GM12878 (cell line): Measurements from ENCODE around the gene MEGF6. TPM values are rescaled to one million over a fixed set of nuclear protein-coding genes. Genes with fewer than 3 reads are reported as not detected.

ENCODE experiments used
- ATAC-seq: fragments of 200-7000 bp; cut with Tn5 transposase; 3 replicates; pipeline ENCODE4 v1.9.1; 2020; ENCODE audit warnings: mild to moderate bottlenecking, moderate library complexity
- BruUV-seq: library from RNA; stranded (reverse); fragments of 400-500 nt; replicated peaks from 2 replicates; lab custom pipeline; 2021; lab: Mats Ljungman, UMichigan
- CTCF ChIA-PET: fragments of 300-600 bp; sonication (Branson Sonifier 250); formaldehyde crosslinking; extraction: SDS; loops from one replicate; lab custom pipeline; 2021; ENCODE audit warnings: inconsistent platforms; lab: Yijun Ruan, JAX
- POLR2A ChIA-PET: fragments of 350-600 bp; formaldehyde crosslinking; extraction: SDS; loops from one replicate; lab custom pipeline; 2021; ENCODE audit warnings: inconsistent platforms; lab: Charles Lee
- RAD21 ChIA-PET: fragments of 300-600 bp; sonication (Branson Sonifier 250); formaldehyde crosslinking; loops from one replicate; lab custom pipeline; 2023; ENCODE audit warnings: antibody characterized with exemption; ENCODE audit not compliant: unreplicated experiment; lab: Charles Lee
- SMC1A ChIA-PET: fragments of 300-600 bp; sonication (Branson Sonifier 250); formaldehyde crosslinking; loops from one replicate; lab custom pipeline; 2023; ENCODE audit not compliant: unreplicated experiment, uncharacterized antibody; lab: Charles Lee
- DNase-seq: peaks from one replicate; pipeline ENCODE4 v3.0.0-alpha.2; 2011; ENCODE audit warnings: low read depth, low spot score
- FAIRE-seq: peaks from 3 replicates; lab custom pipeline; 2011; peaks lifted over from hg19 to GRCh38; lab: Jason Lieb, UNC
- H2AFZ ChIP-seq: 2 replicates; pipeline ENCODE4 v1.6.0; 2011; ENCODE audit warnings: low read depth, low read length, control low read depth; ENCODE audit not compliant: control insufficient read depth
- H3K27ac ChIP-seq: 2 replicates; pipeline ENCODE4 v1.5.1; 2011; ENCODE audit warnings: control low read depth; ENCODE audit not compliant: control insufficient read depth, insufficient read depth
- H3K27me3 ChIP-seq, 2 experiments: replicated peaks in 1 of 2; 2 replicates each; pipeline versions ENCODE4 v1.6.0 to v1.6.1; 2011; ENCODE audit warnings: low read length in 1 of 2; ENCODE audit not compliant: control insufficient read depth in 2 of 2, insufficient read depth in 2 of 2
- H3K36me3 ChIP-seq, 2 experiments: 2 replicates each; pipeline ENCODE4 v1.5.1; 2011; ENCODE audit warnings: low read length in 1 of 2; ENCODE audit not compliant: control insufficient read depth in 2 of 2, insufficient read depth in 2 of 2
- H3K4me1 ChIP-seq: 2 replicates; pipeline ENCODE4 v1.6.1; 2011; ENCODE audit warnings: mild to moderate bottlenecking, low read length, moderate library complexity, mixed read lengths; ENCODE audit not compliant: control insufficient read depth, insufficient read depth
- H3K4me2 ChIP-seq: 2 replicates; pipeline ENCODE4 v1.6.0; 2011; ENCODE audit warnings: control low read depth; ENCODE audit not compliant: control insufficient read depth, insufficient read depth
- H3K4me3 ChIP-seq: fragments of 200-600 bp; sonication (generic); 2 replicates; pipeline ENCODE4 v1.5.1; 2016
- H3K79me2 ChIP-seq: 2 replicates; pipeline ENCODE4 v1.6.0; 2011; ENCODE audit warnings: low read length; ENCODE audit not compliant: control insufficient read depth, insufficient read depth
- H3K9ac ChIP-seq: 2 replicates; pipeline ENCODE4 v1.8.0; 2011; ENCODE audit warnings: low read length, control low read depth, mixed read lengths; ENCODE audit not compliant: control insufficient read depth, insufficient read depth
- H3K9me3 ChIP-seq: replicated peaks from 3 replicates; pipeline ENCODE4 v1.5.1; 2011; ENCODE audit warnings: mild to moderate bottlenecking, low read length; ENCODE audit not compliant: control insufficient read depth, insufficient read depth
- H4K20me1 ChIP-seq: 2 replicates; pipeline ENCODE4 v1.6.0; 2011; ENCODE audit not compliant: control insufficient read depth, insufficient read depth
- BCL11A ChIP-seq: IDR thresholded peaks from 2 replicates; pipeline ENCODE4 v1.6.1; 2011; ENCODE audit warnings: low read depth, low read length
- BHLHE40 ChIP-seq, 2 experiments: fragments of 450-650 bp in 1 of 2; IDR thresholded peaks; 2 replicates each; pipeline ENCODE4 v1.6.1; 2011 to 2017; ENCODE audit warnings: low read depth in 2 of 2, borderline replicate concordance in 1 of 2, improper control_type of control experiment in 1 of 2, low read length in 1 of 2, mild to moderate bottlenecking in 1 of 2
- GABPA ChIP-seq: IDR thresholded peaks from 2 replicates; pipeline ENCODE4 v1.6.1; 2014; ENCODE audit warnings: antibody characterized with exemption, low read depth, mild to moderate bottlenecking, inconsistent platforms
- HDAC6 ChIP-seq: fragments of 200-600 bp; sonication (generic); IDR thresholded peaks from one replicate; pipeline ENCODE4 v1.8.0; 2017; ENCODE audit warnings: antibody characterized with exemption; ENCODE audit not compliant: unreplicated experiment
- IRF4 ChIP-seq: IDR thresholded peaks from 2 replicates; pipeline ENCODE4 v1.6.1; 2011; ENCODE audit warnings: low read depth, low read length
- MTA3 ChIP-seq: IDR thresholded peaks from 2 replicates; pipeline ENCODE4 v1.6.1; 2012; ENCODE audit warnings: low read length, inconsistent platforms, borderline replicate concordance
- NFYA ChIP-seq: IDR thresholded peaks from 2 replicates; pipeline ENCODE4 v1.6.1; 2011; ENCODE audit warnings: low read depth, mild to moderate bottlenecking, low read length, improper control_type of control experiment, borderline replicate concordance
- PAX5 ChIP-seq: IDR thresholded peaks from 2 replicates; pipeline ENCODE4 v1.6.1; 2011; ENCODE audit warnings: low read depth, low read length, borderline replicate concordance
- PAX8 ChIP-seq: fragments of 450-650 bp; IDR thresholded peaks from 2 replicates; pipeline ENCODE4 v1.6.1; 2017; ENCODE audit warnings: mild to moderate bottlenecking, moderate library complexity
- POLR2AphosphoS5 ChIP-seq: IDR thresholded peaks from 2 replicates; pipeline ENCODE4 v1.6.1; 2011; ENCODE audit warnings: mild to moderate bottlenecking, low read length, inconsistent platforms
- POU2F2 ChIP-seq: IDR thresholded peaks from 3 replicates; pipeline ENCODE4 v1.6.1; 2011; ENCODE audit warnings: low read depth, mild to moderate bottlenecking, low read length, borderline replicate concordance
- RELA ChIP-seq: fragments of 450-650 bp; IDR thresholded peaks from 2 replicates; pipeline ENCODE4 v1.8.0; 2014; ENCODE audit warnings: borderline replicate concordance; ENCODE audit not compliant: partially characterized antibody
- REST ChIP-seq: IDR thresholded peaks from 2 replicates; pipeline ENCODE4 v1.6.1; 2012; ENCODE audit warnings: mild to moderate bottlenecking, low read depth, low read length
- SIX5 ChIP-seq: IDR thresholded peaks from 2 replicates; pipeline ENCODE4 v1.6.1; 2011; ENCODE audit warnings: mild to moderate bottlenecking, low read depth, low read length, moderate library complexity; ENCODE audit not compliant: severe bottlenecking
- SMC3 ChIP-seq: IDR thresholded peaks from 2 replicates; pipeline ENCODE4 v1.6.1; 2011; ENCODE audit warnings: low read length, improper control_type of control experiment, borderline replicate concordance
- SP1 ChIP-seq: IDR thresholded peaks from one replicate; pipeline ENCODE4 v1.6.1; 2011; ENCODE audit warnings: low read depth, low read length
- SUPT20H ChIP-seq: IDR thresholded peaks from 2 replicates; pipeline ENCODE4 v1.6.1; 2011; ENCODE audit warnings: low read depth, mild to moderate bottlenecking, low read length, moderate library complexity, borderline replicate concordance; ENCODE audit not compliant: control insufficient read depth
- TCF7 ChIP-seq: IDR thresholded peaks from 2 replicates; pipeline ENCODE4 v1.6.1; 2014; ENCODE audit warnings: antibody characterized with exemption, borderline replicate concordance
- WGBS: methylation state at CpG from one replicate; pipeline ENCODE4 v1.1.6; 2016; ENCODE audit warnings: low lambda C conversion rate; ENCODE audit not compliant: insufficient replicate concordance, insufficient coverage; ENCODE audit errors: missing lambda C conversion rate; 5-methylcytosine and 5-hydroxymethylcytosine counted together
- in situ Hi-C: fragments of 300-500 bp; cut with MboI; formaldehyde crosslinking; loops from 9 replicates; pipeline ENCODE4 v1.14.3; 2018; ENCODE audit warnings: mixed read lengths
- intact Hi-C: fragments of 100-400 bp; cut with micrococcal nuclease; formaldehyde crosslinking; loops from one replicate; pipeline ENCODE4 v1.14.2; 2022; ENCODE audit not compliant: unreplicated experiment
- polyA plus RNA-seq, 11 experiments: library from polyadenylated mRNA; depleted of rRNA in 4 of 11; unstranded in 6 of 11; stranded (reverse) in 5 of 11; fragments of >200 nt; fragmentation: Nextera tagmentation in 4 of 11; fragmentation: Illumina TruSeq in 1 of 11; extraction: Ambion mirVana in 4 of 11; extraction: Trizol in 1 of 11; gene quantifications; 1 replicate in 1 of 11; 2 replicates in 10 of 11; pipeline versions ENCODE4 v1.2.1 to v1.2.3, GENCODE V29; 2011 to 2016; ENCODE audit warnings: inconsistent platforms in 2 of 11, missing spikeins in 2 of 11, low read depth in 1 of 11
- total RNA-seq, 4 experiments: library from RNA; depleted of rRNA in 3 of 4; stranded (reverse); fragments of >200 nt in 3 of 4; fragmentation: Illumina TruSeq in 1 of 4; extraction: Trizol in 1 of 4; gene quantifications; 2 replicates each; pipeline versions ENCODE4 v1.2.1 to v1.2.3, GENCODE V29; 2013 to 2021
- TF ChIP-seq, protein P1 (sequence below): IDR thresholded peaks from 2 replicates; pipeline ENCODE4 v1.6.1; 2011; ENCODE audit warnings: borderline replicate concordance, low read depth, mild to moderate bottlenecking, moderate library complexity, low read length; ENCODE audit not compliant: insufficient read depth, poor library complexity, severe bottlenecking

MEGF6 gene
- total and polyA plus RNA-seq, 10 of the 15 experiments (the other 5 are each of a cell fraction or from before 2014, with no cell fraction given): 0.03 to 0.41 TPM; not detected in 8

GRCh38 chr1:3500265-3500835 is 111.0 kb downstream of the MEGF6 start (continued):
- TF ChIP-seq PAX8 (no peak), REST (no peak), PAX5 (no peak), SUPT20H (no peak)

DNA sequence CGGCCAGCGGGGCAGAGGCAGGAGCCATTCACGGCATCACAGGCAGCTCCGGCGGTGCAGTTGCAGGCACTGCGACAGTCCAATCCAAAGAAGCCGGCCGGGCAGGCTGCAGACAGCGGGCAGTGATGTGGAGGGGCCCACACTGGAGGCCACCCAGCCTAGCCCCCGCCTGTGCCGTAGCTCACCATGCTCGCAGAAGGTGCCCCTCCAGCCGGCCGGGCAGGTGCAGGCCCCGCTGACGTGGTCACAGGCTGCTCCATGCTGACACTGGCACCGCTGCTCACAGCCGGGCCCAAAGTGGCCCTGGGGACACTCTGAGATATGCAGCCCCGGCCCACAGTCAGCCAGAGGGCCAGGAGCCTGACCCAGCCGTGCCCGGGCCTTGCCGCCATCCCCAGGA is 111.7 kb downstream of the MEGF6 start:
- Histone ChIP-seq H3K79me2 (no peaks in the 10 kb centered on the region), H3K36me3 (no peaks in the 10 kb centered on the region), H3K27me3 (no peaks in the 10 kb centered on the region), H3K4me3 (no peak overlapping the region), H2AFZ (no peak overlapping the region), H3K9ac (no peak overlapping the region), H3K9me3 (no peaks in the 10 kb centered on the region), H3K4me1 (no peaks in the 10 kb centered on the region), H3K27ac (no peak overlapping the region), H3K4me2 (no peak overlapping the region), H4K20me1 (no peaks in the 10 kb centered on the region)
- BruUV-seq: no TSS peak
- intact Hi-C loops: no loop called here
- 38% methylated on average over 22 of the region's 22 CpGs for WGBS
- no peak for ATAC-seq
- ChIA-PET RAD21 (no interaction called here), CTCF (no interaction called here), POLR2A (no interaction called here), SMC1A (no interaction called here)
- DNase-seq: no peak
- FAIRE-seq: no peak
- in situ Hi-C loops: no loop called here
- TF ChIP-seq IRF4 (no peak), NFYA (no peak), HDAC6 (no peak), MTA3 (no peak), GABPA (no peak), PAX8 (no peak), BHLHE40 (IDR thresholded peaks at IDR 0.05; ENCODE audit: borderline replicate concordance in 1 of 2, low read depth in 2 of 2, low read length in 1 of 2) (no peak), SP1 (no peak), POLR2AphosphoS5 (no peak), SIX5 (no peak), SMC3 (no peak), BCL11A (no peak), POU2F2 (no peak), TCF7 (no peak), RELA (no peak)
- TF ChIP-seq, protein P1, sequence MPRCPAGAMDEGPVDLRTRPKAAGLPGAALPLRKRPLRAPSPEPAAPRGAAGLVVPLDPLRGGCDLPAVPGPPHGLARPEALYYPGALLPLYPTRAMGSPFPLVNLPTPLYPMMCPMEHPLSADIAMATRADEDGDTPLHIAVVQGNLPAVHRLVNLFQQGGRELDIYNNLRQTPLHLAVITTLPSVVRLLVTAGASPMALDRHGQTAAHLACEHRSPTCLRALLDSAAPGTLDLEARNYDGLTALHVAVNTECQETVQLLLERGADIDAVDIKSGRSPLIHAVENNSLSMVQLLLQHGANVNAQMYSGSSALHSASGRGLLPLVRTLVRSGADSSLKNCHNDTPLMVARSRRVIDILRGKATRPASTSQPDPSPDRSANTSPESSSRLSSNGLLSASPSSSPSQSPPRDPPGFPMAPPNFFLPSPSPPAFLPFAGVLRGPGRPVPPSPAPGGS: no peak
